ENCODE results near the gene RALGAPB.
"Not testable (repeated sequence)": the region's sequence is repeated elsewhere in the genome, so short reads cannot be mapped to it uniquely, and the experiment has no call there.

RALGAPB gene

DNA sequence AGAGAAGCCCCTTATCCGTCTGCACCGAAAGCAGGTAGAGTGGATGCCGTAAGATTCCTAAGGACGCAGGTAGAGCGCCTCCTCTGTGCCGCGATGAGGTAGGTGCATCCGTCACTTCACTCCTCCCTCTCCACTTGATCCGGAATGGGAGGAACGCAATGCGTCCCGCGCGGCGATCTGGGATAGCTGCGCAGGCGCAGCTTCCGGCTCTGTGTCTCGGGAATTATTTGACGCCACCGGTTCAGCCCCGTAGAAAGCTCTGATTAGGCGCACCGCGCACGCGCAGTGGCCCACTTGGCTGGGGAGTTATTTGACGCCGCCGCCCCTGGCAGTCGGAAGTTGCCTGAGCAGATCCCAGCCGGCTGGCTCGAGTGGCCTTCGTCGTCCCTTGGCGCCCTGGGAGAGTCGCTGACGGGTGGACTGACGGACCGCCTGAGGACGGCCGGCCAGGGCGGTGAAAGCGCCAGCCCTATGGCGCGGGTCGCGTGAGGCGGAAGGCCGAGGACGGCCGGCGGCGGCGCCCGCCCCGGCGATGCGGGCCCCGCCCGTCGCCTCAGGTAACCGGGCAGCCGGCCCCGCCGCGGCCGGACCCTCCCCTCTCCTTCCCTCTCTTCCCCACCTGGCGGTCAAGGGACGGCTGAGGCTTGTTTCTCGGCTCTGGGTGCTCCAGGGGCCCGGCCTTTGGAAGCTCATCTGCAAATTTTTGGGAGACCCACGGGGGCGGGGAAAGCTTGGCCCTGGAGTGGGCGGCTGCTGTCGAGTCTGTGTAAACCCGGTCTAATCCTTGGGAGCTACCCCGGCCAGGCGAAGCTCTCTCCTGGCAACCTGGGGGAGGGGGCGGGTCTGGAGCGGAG lies at the start of gene RALGAPB:
Gene RALGAPB, plus strand, starts transcription at position 331 of the 854 bp plus-strand sequence. CDS start 15,590 bp downstream, outside the sequence.
- peak; percentile 99 for DNase-seq

DNA sequence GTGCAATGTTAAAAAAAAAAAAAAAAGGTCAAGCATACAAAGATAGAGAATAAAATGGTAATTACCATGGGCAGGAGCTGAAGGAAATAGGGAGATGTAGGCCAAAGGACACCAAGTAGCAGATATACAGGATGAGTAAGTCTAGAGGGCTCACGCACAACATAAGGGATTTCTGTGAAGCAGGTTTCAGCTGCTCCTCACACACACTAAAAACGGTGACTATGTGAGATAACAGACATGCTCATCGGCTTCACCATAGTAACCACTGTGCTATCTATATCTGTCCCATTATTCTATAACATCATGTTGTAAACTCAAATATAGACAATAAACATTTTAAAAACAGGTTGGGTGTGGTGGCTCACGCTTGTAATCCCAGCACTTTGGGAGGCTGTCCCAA lies 49.1 kb upstream of the RALGAPB start:
- no peak for DNase-seq

DNA sequence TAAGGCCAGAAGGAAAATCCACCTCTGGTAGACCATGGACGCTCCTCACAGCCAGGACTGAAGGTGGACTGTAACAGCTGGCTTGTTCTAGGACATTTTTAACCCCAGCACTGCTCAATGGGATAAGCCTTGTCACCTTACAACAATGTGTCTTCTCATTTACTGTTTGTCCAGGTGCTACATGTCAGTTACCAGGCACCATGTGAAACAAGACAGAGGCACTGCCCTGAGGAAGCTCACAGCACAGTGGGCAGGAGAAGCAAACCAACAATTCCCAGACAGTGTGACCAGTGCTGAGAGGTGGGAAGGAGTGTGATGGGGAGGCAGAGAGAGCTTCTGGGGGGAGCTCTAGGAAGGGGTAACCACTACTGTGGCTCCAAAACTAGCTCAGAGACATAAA lies 48.2 kb upstream of the RALGAPB start:
- DNase-seq: no peak

DNA sequence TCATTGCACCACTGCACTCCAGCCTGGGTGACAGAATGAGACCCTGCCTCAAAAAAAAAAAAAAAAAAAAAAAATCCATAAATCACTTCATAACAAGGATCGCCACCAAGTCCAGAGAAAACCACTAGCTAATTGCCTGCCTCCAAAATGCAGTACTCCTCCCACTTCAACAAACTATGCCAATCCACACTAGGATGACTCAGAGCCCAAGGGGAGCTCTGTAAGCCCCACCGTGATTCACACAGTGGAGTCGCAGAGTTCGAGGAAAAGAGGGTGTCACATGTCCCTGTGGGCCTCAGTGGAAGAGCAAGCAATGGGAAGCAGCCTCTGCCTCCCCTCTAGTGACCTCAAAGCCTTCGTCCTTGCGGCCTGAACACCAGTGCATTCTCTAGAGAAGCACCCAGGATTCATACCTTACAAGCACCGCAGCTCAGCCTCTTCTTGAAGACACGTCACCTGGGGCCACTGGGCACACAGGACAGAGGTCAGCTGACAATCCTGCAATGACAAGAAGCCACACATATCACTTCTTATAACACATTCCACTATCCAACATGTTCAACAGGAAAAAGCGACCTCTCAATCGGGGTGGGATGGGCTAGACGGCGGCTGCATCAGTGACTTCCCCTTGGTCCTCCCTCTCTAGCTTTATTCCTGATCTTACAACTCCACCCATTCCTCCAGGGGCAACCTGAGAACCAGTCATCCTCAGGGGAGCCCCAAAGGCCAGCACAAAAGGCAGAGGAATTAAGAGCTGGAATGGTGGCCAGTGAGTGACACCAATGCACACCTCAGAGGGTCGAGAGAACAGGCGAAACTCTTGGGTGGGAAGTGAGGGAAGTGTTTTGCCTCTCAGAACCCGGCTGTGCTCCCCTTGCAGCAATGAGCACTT lies 46.4 kb upstream of the RALGAPB start:
- DNase-seq: no peak

DNA sequence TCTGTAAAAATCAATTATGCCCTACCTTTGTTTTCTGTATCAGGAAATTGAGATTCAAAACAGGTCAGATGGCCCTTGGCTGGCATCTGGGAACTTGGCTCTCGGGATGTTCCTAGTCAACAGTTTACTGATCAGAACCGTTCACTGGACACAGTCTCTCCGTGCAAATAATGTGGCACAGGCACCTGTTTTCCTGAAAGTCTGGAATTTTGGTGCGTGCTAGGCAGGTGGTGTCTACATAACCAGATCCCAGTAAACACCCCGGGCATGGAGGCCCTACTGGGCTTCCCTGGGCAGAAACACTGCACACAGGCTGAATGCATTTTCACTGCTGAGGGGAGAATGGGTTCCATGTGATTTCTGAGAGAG lies 45.0 kb upstream of the RALGAPB start:
- DNase-seq: no peak

DNA sequence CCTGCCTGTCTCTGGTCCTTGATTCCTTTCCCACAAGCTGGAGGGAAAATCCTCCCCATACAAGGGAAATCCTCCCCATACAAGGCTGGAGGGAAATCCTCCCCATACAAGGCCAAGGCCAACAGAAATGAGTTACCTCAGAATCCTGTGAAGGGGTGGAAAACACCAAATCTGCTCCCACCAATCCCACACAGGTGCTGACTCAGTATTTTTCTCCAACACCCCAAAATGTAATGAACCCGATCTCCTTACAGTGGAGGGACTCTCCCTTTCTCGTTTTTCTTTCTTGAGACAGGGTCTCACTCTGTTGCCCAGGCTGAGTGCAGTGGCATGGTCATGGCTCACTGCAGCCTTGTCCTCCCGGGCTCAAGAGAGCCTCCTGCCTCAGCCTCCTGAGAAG lies 43.8 kb upstream of the RALGAPB start:
- DNase-seq: no peak

DNA sequence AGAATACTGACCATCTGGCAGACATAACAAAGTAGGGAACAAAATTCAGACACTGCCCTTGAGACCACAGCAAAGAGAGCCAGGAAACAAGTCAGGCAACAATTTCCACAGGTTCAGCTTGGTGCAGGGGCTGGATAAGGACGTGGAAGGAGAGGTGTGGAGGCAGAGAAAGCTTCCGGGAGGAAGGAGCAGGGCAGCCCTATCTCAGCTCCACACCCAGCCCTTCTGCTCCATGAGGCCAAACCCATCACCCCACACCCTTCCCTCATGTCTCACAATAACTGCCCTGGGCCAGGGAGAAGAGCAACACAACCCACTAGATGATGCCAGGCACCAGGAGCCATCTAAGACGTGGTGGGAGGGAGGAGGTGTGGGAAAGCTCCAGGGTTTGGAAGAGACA lies 43.3 kb upstream of the RALGAPB start:
- DNase-seq: no peak

DNA sequence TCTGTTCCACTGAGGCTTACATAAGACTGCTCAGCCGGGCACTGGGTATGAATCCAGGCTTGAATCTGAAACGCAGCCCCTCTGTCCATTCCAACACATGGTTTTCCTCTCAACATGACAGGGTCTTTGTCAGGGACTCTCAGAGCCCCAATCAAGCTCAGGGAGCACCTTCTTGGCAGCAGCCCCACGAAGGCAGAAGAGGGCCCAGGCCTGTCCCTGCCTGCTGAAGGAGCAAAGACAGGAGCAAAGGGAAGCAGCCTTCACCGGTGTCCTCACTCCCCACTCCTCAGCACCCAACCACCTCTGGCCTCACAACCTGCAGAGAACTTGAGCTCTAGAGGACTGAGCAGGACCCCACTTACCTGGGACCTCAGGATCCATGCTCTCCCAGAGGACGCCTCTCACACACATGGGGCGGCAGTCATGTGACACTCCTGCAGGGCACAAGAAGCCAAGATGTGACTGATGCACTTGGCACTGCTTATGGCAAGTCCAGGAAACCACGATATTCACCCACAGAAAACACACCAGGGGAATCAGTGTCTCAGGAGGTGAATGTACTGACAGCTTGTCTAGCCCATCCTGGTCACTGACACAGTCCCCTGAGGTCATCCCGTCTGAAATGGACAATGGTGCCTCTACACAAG lies 41.8 kb upstream of the RALGAPB start:
- no peak for DNase-seq

DNA sequence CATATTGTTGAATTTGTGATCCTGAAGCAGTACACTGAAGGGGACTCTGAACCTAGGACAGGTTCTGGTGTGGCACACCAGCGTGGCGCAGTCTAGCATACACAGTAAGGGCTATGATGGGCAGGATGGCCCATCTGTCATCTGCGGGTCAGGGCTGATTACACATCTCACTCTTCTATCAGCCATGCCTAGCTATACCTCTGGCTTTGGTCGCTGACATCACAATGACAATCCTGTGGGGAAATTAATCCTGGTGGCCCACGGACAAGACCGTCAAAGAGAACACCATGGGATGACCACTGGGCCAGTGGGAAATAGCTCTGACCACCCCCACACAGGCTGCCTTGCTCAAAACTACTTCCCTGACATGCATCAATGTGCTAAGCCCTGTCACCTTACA lies 40.4 kb upstream of the RALGAPB start:
- no peak for DNase-seq

DNA sequence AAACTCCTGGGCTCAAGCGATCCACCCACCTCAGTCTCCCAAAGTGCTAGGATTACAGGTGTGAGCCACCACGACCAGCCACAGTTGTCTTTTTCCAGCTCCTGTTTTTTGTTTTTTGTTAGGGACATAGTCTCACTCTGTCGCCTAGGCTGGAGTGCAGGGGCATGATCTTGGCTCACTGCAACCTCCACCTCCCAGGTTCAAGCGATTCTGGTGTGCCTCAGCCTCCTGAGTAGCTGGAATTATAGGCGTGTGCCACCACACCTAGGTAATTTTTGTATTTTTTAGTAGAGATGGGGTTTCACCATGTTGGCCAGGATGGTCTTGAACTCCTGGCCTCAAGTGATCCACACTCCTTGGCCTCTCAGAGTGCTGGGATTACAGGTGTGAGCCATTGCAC lies 39.8 kb upstream of the RALGAPB start:
- not testable (repeated sequence) for DNase-seq

DNA sequence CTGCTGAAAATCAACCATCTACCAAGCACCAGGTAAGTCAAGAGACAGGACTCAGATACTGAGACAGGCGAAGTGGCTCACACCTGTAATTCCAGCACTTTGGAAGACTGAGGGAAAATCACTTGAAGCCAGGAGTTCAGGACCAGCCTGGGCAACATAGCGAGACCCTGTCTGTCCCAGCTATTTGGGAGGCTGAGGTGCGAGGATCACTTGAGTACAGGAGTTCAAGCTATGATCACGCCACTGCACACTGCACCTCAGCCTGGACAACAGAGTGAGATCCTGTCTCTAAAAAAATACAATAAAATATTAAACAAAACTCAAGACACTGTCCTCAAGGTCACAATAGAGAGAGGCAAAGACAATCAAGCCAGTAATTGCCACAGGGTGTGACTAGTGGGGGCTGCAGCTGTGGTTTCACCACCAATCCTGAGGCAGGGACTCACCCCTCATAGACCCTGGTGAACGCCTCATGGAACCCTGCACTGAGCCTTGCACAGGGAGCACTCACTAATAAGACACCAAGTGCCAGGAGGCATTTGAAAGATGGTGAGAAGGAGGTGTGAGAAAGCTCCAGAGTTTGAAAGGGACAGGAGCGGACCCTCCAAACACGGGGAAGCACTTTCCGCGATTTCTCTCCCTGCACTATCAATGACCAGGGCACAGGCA lies 39.2 kb upstream of the RALGAPB start:
- DNase-seq: no peak

DNA sequence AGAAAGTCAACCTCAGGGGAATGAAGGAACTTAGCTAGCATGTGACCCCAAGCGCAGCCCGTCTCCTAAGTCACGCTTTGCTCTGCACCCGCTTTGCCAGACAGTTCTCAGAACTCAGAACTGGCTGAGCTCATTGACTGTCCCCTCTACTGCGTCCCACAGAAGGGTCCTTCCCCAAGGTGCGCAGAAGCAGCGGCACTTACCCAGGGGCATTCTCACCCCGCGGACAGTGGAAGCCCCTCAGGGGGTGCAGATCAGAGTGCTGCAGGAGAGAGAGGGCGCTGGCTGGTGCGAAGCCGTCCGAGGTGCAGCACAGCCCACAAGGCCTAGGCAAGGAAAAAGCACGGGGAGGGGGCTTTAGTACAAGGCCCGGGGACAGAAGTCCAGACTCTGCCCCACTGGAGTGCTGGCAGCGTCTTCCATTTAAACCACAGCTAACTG lies 38.3 kb upstream of the RALGAPB start:
- DNase-seq: no peak

DNA sequence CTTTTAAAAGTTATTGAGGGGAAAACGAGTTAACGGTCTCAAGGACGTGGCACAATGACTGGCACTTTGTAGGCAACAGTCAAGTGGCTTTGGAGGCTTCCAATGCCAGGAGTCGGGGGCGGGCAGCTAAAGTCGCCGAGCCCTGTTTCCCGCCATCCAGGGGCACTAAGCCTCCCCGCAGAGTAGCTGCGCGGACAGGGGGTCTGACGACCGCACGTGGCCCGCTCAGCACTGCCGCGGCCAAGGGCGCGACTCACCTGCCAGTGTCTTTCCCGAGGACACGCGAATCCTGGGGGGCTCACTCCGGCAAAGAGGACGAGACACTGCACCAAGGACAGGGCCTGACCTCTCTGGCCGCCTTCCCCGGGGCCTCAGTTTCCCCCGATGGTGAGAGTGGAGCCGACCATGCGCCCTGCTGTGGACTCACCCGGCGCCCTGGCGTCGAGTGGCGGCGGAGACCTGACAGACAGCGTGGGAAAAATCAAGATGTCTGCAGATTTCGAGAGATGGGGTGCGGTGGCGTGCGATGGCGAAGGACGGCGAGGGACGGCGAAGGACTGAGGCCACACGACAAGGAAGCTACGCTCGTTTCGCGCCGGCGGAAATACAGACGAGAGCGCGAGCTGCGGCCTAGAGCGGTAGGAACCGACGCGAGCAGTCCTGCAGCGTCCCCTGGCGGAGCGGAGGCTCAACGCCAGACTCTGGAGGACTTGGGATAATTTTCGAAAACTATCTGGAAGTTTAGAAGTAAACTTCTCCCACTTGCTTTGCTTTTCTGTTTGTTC lies 37.7 kb upstream of the RALGAPB start, which contains the start of gene SNHG17:
Gene SNHG17, minus strand, starts transcription at position 559 of the 785 bp plus-strand sequence.
- peak; percentile 88 for DNase-seq

DNA sequence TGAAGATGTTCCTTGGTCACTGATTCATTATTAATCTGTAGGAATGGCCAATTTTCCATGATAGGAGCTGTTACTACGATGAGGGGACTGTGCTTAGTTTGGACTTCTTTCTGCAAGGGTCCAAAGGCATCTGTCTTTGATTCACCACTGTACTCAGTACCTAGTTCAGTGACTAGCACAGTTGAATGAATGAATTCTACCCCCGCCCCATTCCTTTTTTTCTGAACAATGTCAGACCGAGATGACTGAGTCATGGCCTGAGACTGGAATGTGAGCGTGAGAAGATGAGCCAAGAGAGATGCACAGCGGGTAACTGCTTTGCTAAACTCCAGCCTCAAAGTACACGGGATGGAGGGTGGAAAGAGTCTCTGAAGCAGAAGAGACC lies 37.1 kb upstream of the RALGAPB start:
- no peak for DNase-seq

DNA sequence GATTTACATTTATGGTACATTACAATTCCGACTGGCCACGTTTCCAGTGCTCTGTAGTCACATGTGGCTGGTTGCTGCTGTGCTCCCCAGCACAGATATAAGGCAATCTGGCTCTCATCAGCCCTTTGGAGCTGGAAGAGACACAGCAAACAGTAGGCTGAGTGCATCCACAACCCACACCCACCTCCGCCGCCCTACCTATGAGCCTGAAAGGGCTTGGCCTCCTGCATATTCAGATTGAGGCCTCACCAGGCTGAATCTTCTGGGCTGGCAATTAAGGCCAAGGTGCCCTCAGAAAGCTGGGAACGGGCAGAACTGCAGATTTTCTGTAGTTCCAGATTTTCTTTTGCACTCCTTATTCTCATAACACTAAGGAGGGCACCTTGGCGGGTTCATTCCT lies 34.8 kb upstream of the RALGAPB start:
- DNase-seq: no peak

DNA sequence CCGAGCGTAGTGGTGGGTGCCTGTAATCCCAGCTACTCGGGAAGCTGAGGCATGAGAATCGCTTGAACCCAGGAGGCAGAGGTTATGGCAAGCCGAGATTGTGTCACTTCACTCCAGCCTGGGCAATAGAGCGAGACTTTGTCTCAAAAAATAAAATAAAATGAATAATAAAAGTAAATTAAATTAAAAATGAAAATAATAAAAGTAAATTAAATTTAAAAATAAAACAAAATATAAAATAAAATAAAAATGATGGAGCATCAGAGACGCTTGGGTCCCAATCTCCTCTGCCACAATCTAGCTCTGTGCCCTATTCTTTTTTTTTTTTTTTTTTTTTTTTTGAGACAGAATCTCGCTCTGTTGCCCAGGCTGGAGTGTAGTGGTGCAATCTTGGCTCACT lies 31.5 kb upstream of the RALGAPB start:
- not testable (repeated sequence) for DNase-seq

DNA sequence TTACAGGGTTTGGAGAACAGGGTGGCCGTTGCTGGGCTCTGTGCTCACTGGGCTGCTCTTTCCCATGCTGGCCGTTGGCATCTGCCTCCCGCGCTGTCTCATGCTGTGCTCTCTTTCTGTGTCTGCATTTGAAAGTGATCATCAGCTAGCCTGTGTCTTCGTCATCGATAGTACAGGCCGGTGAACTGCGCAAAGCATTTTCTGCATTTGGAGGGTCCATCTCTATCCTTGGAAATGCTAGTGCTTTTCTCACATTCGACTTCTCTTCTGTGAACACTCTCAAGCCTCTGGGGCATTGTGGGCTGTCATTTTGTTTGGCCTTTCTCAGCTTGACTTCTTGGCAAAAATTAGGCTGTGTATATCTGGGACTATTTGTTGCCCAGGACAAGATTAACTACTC lies 30.7 kb upstream of the RALGAPB start:
- DNase-seq: no peak

DNA sequence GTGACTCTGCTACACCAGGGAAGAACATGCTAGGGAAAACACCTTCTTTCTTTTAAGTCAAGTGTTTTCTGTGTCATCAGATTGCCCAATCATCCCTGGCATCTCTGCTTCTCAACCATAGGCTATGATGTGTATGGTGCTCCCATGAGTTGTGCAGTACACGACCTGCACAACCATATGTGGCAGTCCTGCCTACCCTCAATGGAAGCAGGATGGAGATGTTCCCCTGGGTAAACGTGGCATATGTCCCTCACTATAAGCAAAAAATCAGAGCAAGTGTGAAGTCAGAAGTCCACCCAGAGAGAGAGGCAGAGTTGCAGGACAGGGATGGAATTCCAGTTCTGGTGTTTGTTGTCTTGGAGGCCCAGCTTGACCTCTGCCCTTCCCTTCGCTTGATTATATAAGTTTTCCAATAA lies 27.3 kb upstream of the RALGAPB start:
- DNase-seq: no peak

DNA sequence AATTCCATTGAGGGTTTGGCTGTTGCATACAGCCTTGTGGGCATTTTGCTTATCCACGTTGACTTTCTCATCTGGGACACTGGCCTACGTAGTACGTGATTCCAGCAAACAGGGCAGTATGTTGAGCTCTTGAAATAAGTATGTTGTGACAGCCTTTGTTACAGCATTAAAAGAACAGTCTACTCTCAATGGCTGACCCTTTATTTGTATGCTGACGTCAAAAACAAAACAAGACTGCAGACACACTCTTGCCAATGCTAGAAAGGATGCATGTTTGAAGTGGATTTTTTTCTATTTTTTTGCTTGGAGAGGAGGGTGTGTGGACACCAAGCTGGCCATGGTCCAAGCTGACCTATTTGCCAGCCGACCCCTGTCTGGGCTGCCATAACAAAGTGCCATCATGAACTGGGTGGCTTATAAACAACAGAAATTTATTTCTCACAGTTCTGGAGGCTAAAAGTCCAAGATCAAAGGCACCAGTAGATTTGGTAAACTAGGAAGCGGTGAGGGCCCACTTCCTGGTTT lies 26.7 kb upstream of the RALGAPB start:
- DNase-seq: no peak

DNA sequence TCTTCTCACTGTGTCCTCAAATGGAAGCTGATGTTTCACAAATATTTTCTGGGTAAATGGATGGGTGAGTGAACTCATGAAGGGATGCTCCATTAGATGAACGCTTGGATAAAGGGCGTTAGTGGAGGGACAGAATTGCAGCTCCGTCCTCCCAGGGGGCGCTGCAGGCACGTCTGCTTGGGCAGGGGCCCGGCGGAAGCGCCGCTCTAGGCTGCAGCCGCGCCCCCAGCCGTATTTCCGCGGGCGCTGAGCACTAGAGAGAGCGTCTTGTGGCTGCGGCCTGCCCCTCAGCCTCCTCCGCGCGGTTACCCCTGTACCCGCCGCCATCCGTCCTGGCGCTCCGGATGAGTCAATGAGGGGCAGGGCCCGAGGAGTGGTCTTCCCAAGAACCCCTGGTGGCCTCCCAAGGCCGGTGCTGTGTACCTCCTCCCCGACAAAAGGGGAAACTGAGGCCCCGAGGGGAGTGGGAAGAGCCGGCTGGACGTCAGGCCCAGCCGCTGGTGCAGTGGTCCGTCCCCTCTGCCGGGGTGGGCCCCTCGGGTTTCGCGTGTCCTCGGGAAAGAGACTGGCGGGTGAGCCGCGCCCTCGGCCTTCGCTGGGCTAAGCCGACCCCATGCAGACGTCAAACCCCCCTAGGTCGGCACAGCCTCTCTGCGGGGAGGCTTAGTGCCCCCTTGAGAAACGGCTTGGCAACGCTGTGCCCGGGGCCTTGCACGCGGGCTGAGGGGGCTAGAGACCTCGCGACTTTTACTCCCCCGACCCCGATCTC lies 26.0 kb upstream of the RALGAPB start:
- peak; percentile 89 for DNase-seq

DNA sequence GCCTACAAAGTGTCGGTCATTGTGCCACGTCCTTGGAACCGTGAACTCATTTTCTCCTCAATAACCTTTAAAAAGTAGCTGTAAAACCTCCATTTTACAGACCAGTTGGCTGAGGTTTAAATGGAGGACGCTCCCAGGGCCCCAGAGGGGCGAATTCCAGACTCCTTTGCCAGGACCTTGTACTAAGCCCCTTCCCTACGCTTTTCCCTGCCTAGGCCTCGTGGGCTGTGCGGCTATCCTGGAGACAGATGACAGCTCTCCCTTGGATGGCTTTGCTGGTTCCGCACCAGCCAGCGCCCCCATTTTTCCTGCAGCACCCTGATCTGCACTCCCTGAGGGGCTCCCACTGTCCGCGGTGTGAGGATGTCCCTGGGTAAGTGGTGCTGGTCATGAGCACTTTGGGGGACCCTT lies 25.4 kb upstream of the RALGAPB start:
- DNase-seq: no peak

Measured in NCI-H1092 treated with DMSO at 0.1 percent for 48 hours (cell line).